Prostate gland (tissue), 2 donors: ENCODE data around the gene ZNF710. TPM values are rescaled to one million over a fixed set of nuclear protein-coding genes. Genes with fewer than 3 reads are reported as not detected.

Experiments used
- DNase-seq: peaks from one replicate; pipeline ENCODE4 v3.0.0-alpha.2; 2019; ENCODE audit warnings: low spot score
- H3K27ac ChIP-seq, 2 donors: fragments of 200-600 bp; sonication (generic); 2 replicates each; pipeline ENCODE4 v1.5.1; 2017 to 2019
- H3K27me3 ChIP-seq: fragments of 200-600 bp; sonication (generic); replicated peaks from 2 replicates; pipeline ENCODE4 v1.5.1; 2019; ENCODE audit not compliant: insufficient read depth
- H3K36me3 ChIP-seq, 2 donors: fragments of 200-600 bp; sonication (generic); 1 replicate in 1 of 2; 2 replicates in 1 of 2; pipeline versions ENCODE4 v1.5.1 to v1.8.1; 2017 to 2019
- H3K4me1 ChIP-seq: fragments of 200-600 bp; sonication (generic); replicated peaks from 2 replicates; pipeline ENCODE4 v1.5.1; 2019
- H3K4me3 ChIP-seq, 2 donors: fragments of 200-600 bp; sonication (generic); 2 replicates each; pipeline ENCODE4 v1.5.1; 2017 to 2019
- H3K9me3 ChIP-seq: fragments of 200-600 bp; sonication (generic); 2 replicates; pipeline ENCODE4 v1.5.1; 2017
- CTCF ChIP-seq, 4 experiments: fragments of 200-600 bp in 2 of 4; fragments of 450-650 bp in 2 of 4; sonication (generic) in 2 of 4; IDR thresholded peaks; 1 replicate in 3 of 4; 2 replicates in 1 of 4; pipeline ENCODE4 v1.5.1; 2016 to 2019; ENCODE audit warnings: antibody characterized with exemption in 4 of 4, mild to moderate bottlenecking in 2 of 4, moderate library complexity in 2 of 4
- POLR2A ChIP-seq: fragments of 450-650 bp; IDR thresholded peaks from one replicate; pipeline ENCODE4 v1.6.1; 2016; ENCODE audit warnings: antibody characterized with exemption, mild to moderate bottlenecking
- POLR2AphosphoS5 ChIP-seq: sonication (generic); formaldehyde crosslinking; IDR thresholded peaks from one replicate; pipeline ENCODE4 v1.6.1; 2017; ENCODE audit warnings: antibody characterized with exemption
- WGBS: methylation state at CpG from one replicate; pipeline ENCODE4 v1.1.5; 2018; 5-methylcytosine and 5-hydroxymethylcytosine counted together
- intact Hi-C: fragments of 100-400 bp; cut with DNase I; formaldehyde crosslinking; loops from one replicate; pipeline ENCODE4 v1.14.2; 2022
- total RNA-seq, 2 donors: library from RNA; depleted of rRNA; stranded (reverse); fragments of >200 nt; gene quantifications; one replicate each; pipeline ENCODE4 v1.1.0, GENCODE V29; 2016

ZNF710 gene
- total RNA-seq, 2 donors from 2014 or later: 13.6 to 18.0 TPM

- Histone ChIP-seq H3K36me3 (no peaks in the 10 kb centered on the region), H3K27me3 (no peaks in the 10 kb centered on the region), H3K4me1 (peaks cover 8% of the 10 kb centered on the region), H3K4me3 (no peak overlapping the region), H3K9me3 (no peaks in the 10 kb centered on the region), H3K27ac (no peak overlapping the region)
- DNase-seq: no peak
- no peak for TF ChIP-seq POLR2A
- no peak for TF ChIP-seq CTCF (IDR thresholded peaks at IDR 0.05)
- no peak for TF ChIP-seq POLR2AphosphoS5
- intact Hi-C loops: no loop called here
- 79% methylated on average over 11 of the region's 11 CpGs for WGBS
These were observed 35.8 kb downstream of the ZNF710 start for GRCh38 chr15:90036806-90037510.

- Histone ChIP-seq H3K27ac (no peak overlapping the region), H3K4me3 (no peak overlapping the region), H3K9me3 (no peaks in the 10 kb centered on the region), H3K4me1 (peaks cover 8% of the 10 kb centered on the region), H3K36me3 (no peaks in the 10 kb centered on the region), H3K27me3 (no peaks in the 10 kb centered on the region)
- DNase-seq: no peak
- intact Hi-C loops: no loop called here
- TF ChIP-seq POLR2A (no peak), CTCF (IDR thresholded peaks at IDR 0.05) (no peak), POLR2AphosphoS5 (no peak)
- WGBS: 72% methylated on average over 5 of the region's 5 CpGs
These were observed 36.4 kb downstream of the ZNF710 start for GRCh38 chr15:90037511-90037860.

GRCh38 chr15:90037961-90038631 is 37.0 kb downstream of the ZNF710 start:
- H3K4me1 ChIP-seq: peaks cover 8% of the 10 kb centered on the region
- no peak for TF ChIP-seq POLR2A
- no peak for TF ChIP-seq CTCF (IDR thresholded peaks at IDR 0.05)
- no peak for TF ChIP-seq POLR2AphosphoS5
- intact Hi-C loops: no loop called here
- no peaks in the 10 kb centered on the region for H3K36me3 ChIP-seq
- H3K27me3 ChIP-seq: no peaks in the 10 kb centered on the region
- no peak overlapping the region for H3K27ac ChIP-seq
- no peaks in the 10 kb centered on the region for H3K9me3 ChIP-seq
- no peak for DNase-seq
- no peak overlapping the region for H3K4me3 ChIP-seq
- 79% methylated on average over 14 of the region's 14 CpGs for WGBS

- Histone ChIP-seq H3K36me3 (no peaks in the 10 kb centered on the region), H3K4me3 (no peak overlapping the region), H3K4me1 (peaks cover 8% of the 10 kb centered on the region), H3K27ac (no peak overlapping the region), H3K27me3 (no peaks in the 10 kb centered on the region), H3K9me3 (no peaks in the 10 kb centered on the region)
- WGBS: 76% methylated on average over 3 of the region's 3 CpGs
- DNase-seq: no peak
- intact Hi-C loops: no loop called here
- TF ChIP-seq POLR2A: no peak
- TF ChIP-seq POLR2AphosphoS5: no peak
- no peak for TF ChIP-seq CTCF (IDR thresholded peaks at IDR 0.05)
These were observed 37.5 kb downstream of the ZNF710 start for GRCh38 chr15:90038632-90039095.

GRCh38 chr15:90039996-90040395 is 38.9 kb downstream of the ZNF710 start:
- intact Hi-C loops: no loop called here
- DNase-seq: no peak
- Histone ChIP-seq H3K27ac (no peak overlapping the region), H3K9me3 (no peaks in the 10 kb centered on the region), H3K36me3 (no peaks in the 10 kb centered on the region), H3K4me1 (no peaks in the 10 kb centered on the region), H3K4me3 (no peak overlapping the region), H3K27me3 (no peaks in the 10 kb centered on the region)
- 72% methylated on average over 5 of the region's 5 CpGs for WGBS
- TF ChIP-seq CTCF (IDR thresholded peaks at IDR 0.05): no peak
- no peak for TF ChIP-seq POLR2AphosphoS5
- no peak for TF ChIP-seq POLR2A
